GM18502 (cell line): ENCODE results near the gene RNF180.
"Not testable (repeated sequence)": the region's sequence is repeated elsewhere in the genome, so short reads cannot be mapped to it uniquely, and the experiment has no call there.

Source experiments
- ATAC-seq: cut with Tn5 transposase; IDR thresholded peaks from one replicate; pipeline ENCODE4 v1.9.1; 2021; ENCODE audit warnings: mild to moderate bottlenecking; ENCODE audit not compliant: unreplicated experiment, poor library complexity

Gene RNF180

GRCh38 chr5:64269164-64269563, 103.5 kb downstream of the RNF180 start:
- no peak for ATAC-seq

GRCh38 chr5:64273276-64273675, 107.6 kb downstream of the RNF180 start:
- no peak for ATAC-seq

GRCh38 chr5:64285188-64286130, 119.8 kb downstream of the RNF180 start:
- no peak for ATAC-seq

- no peak for ATAC-seq
These were observed 120.7 kb downstream of the RNF180 start for GRCh38 chr5:64286381-64286780.

- ATAC-seq, result not testable (repeated sequence)
These were observed 122.9 kb downstream of the RNF180 start for GRCh38 chr5:64288496-64288895.

DNA sequence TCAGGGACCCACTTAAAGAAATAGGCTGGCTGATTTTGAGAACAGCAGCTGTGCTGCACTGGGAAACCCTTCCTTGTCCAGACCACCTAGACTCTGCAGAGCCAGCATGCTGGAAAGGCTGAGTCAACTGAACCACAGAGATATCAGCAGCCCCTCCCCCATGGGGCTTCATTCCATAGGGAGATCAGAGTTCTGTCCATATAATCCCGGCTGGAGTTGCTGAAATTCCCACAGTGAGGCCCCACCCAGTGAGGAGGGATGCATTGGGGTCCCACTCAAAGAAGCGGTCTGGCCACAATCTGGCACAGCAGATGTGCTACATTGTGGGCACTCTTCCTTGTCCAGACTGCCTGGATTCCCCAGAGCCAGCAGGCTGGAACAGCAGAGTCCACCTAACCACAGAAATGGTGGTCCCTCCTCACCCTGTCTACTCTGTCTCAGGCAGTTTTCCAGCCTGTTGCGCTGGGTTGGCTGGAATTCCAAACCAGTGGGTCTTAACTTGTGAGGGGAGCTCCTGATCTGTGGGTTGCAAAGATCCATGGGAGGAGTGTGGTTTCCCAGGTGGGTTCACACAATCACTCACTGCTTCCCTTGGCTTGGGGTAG, 127.1 kb downstream of the RNF180 start:
- ATAC-seq, result no peak

- ATAC-seq, result no peak
These were observed 129.5 kb downstream of the RNF180 start for GRCh38 chr5:64295101-64295500.

GRCh38 chr5:64298586-64298985, 132.9 kb downstream of the RNF180 start:
- no peak for ATAC-seq

GRCh38 chr5:64299805-64300204, 134.2 kb downstream of the RNF180 start:
- ATAC-seq, result no peak

GRCh38 chr5:64301566-64301965, 135.9 kb downstream of the RNF180 start:
- ATAC-seq, result no peak

- ATAC-seq, result no peak
These were observed 142.5 kb downstream of the RNF180 start for GRCh38 chr5:64308135-64308534.

DNA sequence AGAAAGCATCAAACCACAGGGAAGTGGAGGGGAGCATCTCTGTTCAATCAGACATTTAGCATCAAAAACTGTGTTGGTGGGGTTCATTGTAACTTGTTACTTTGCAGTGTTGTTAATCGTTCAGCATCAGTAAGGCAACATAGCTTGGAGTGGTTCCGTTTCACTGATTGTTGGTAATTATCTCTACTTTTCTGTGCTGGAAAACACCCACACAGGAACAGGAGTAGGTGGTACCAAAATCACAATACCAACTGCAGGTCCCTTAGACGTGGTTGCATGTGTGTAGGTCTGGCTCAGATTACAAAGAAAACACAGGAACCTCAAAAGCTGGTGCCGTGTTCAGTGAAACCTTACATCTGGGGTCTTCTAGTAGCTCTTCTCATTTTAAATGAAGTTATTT, 146.8 kb downstream of the RNF180 start:
- ATAC-seq, result no peak

DNA sequence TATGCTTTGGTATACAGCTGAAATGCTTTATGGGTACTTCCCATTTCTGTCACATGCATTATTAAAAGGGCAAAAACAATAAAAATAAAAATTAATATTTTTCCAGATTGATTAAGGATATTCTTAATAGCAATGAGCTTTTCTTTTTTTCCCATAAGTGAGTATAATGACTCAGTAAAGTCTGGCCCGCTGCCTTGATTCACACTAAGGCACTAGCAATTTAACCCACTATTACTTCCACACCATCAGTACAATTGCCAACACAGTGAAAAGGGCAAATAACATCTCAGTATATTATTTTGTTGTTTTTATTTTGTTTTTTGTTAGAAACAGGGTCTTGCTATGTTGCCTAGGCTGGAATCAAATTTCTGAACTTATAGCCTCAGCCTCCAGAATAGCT, 150.1 kb downstream of the RNF180 start:
- ATAC-seq, result no peak

DNA sequence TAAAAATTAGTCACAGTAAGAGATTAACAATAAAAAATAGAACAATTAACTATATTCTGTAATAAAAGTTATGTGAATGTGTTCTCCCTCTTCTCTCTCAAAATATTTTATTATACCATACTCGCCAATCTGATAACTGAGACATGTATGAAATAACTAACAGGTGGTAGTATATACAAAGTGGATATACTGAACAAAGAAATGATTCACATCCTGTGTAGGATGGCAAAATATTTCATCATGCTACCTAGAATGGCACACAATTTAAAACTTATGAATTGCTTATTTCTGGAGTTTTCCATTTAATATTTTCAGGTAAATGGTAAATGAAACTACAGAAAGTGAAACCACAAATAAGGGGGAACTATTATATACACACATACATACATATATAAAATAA, 152.5 kb downstream of the RNF180 start:
- ATAC-seq, result no peak

- no peak for ATAC-seq
These were observed 157.9 kb downstream of the RNF180 start for GRCh38 chr5:64323591-64323990.

GRCh38 chr5:64330728-64331231, 165.1 kb downstream of the RNF180 start:
- ATAC-seq, result no peak

- no peak for ATAC-seq
These were observed 166.1 kb downstream of the RNF180 start for GRCh38 chr5:64331597-64332277.

GRCh38 chr5:64333886-64334285, 168.2 kb downstream of the RNF180 start:
- ATAC-seq, result no peak

DNA sequence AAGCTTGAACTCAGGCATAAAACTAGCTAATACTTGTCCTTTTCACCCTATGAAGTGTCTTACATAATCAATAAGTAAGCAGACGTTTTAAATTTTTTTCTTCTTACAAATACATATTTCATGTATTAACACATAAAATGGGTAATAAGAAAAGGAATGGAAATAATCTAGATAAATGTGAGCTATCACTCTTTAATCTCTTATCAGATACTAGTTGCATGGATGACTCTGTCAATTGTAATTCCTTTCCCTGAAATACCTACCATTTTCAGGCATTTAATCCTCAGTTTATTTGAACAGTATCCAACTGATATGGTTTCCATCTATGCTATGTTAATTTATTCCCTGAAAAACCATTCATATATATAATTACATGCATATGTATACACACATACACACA, 174.1 kb downstream of the RNF180 start:
- ATAC-seq, result no peak

- ATAC-seq, result no peak
These were observed 174.7 kb downstream of the RNF180 start for GRCh38 chr5:64340293-64340692.

GRCh38 chr5:64341340-64341739, 175.7 kb downstream of the RNF180 start:
- ATAC-seq, result no peak
